Mucosa of rectum (tissue), 2 donors: ENCODE measurements around the gene PDE6B.

Experiments
- H3K27ac ChIP-seq, 2 donors: one replicate each; pipeline ENCODE4 v1.7.0; 2013; ENCODE audit warnings: inconsistent platforms in 2 of 2, low read depth in 2 of 2, low read length in 2 of 2
- H3K27me3 ChIP-seq, 2 donors: one replicate each; pipeline ENCODE4 v1.7.0; 2013; ENCODE audit warnings: low read length in 2 of 2; ENCODE audit not compliant: control insufficient read depth in 2 of 2, insufficient read depth in 2 of 2
- H3K36me3 ChIP-seq, 2 donors: one replicate each; pipeline ENCODE4 v1.7.0; 2013; ENCODE audit warnings: low read length in 2 of 2; ENCODE audit not compliant: control insufficient read depth in 2 of 2, insufficient read depth in 2 of 2
- H3K4me1 ChIP-seq, 2 donors: one replicate each; pipeline ENCODE4 v1.7.0; 2013; ENCODE audit warnings: low read length in 2 of 2, mild to moderate bottlenecking in 1 of 2; ENCODE audit not compliant: control insufficient read depth in 2 of 2, insufficient read depth in 2 of 2
- H3K4me3 ChIP-seq, 2 donors: one replicate each; pipeline ENCODE4 v1.7.0; 2013; ENCODE audit warnings: low read length in 2 of 2
- H3K9ac ChIP-seq, 2 donors: one replicate each; pipeline ENCODE4 v1.7.0; 2013; ENCODE audit warnings: low read length in 2 of 2, low read depth in 1 of 2, mild to moderate bottlenecking in 1 of 2
- H3K9me3 ChIP-seq, 2 donors: one replicate each; pipeline ENCODE4 v1.7.0; 2013; ENCODE audit warnings: low read length in 2 of 2; ENCODE audit not compliant: control insufficient read depth in 2 of 2
- donor health status: healthy.
- donor health status: Normal muscosa, but diverticular disease.

Gene PDE6B

GRCh38 chr4:650951-651883 is 25.8 kb downstream of the PDE6B start:
- Histone ChIP-seq H3K27me3 (peaks cover 3 to 13% of the 10 kb centered on the region in 2 donors), H3K4me1 (no peaks in the 10 kb centered on the region), H3K9me3 (no peaks in the 10 kb centered on the region), H3K36me3 (no peaks in the 10 kb centered on the region), H3K4me3 (no peak overlapping the region), H3K27ac (no peak overlapping the region), H3K9ac (no peak overlapping the region)

- no peak overlapping the region for H3K4me3 ChIP-seq
- no peaks in the 10 kb centered on the region for H3K9me3 ChIP-seq
- no peaks in the 10 kb centered on the region for H3K36me3 ChIP-seq
- peaks cover 3 to 13% of the 10 kb centered on the region in 2 donors for H3K27me3 ChIP-seq
- H3K9ac ChIP-seq, result no peak overlapping the region
- H3K4me1 ChIP-seq, result no peaks in the 10 kb centered on the region
- no peak overlapping the region for H3K27ac ChIP-seq
These were observed 26.7 kb downstream of the PDE6B start for GRCh38 chr4:651884-652642.

- H3K4me1 ChIP-seq, result no peaks in the 10 kb centered on the region
- H3K9ac ChIP-seq, result no peak overlapping the region
- H3K27me3 ChIP-seq, result peaks cover 3 to 13% of the 10 kb centered on the region in 2 donors
- H3K27ac ChIP-seq, result no peak overlapping the region
- H3K4me3 ChIP-seq, result no peak overlapping the region
- H3K36me3 ChIP-seq, result no peaks in the 10 kb centered on the region
- H3K9me3 ChIP-seq, result no peaks in the 10 kb centered on the region
These were observed 27.9 kb downstream of the PDE6B start for GRCh38 chr4:653080-653821.

- H3K27me3 ChIP-seq, result peaks cover 3 to 13% of the 10 kb centered on the region in 2 donors
- no peak overlapping the region for H3K4me3 ChIP-seq
- H3K27ac ChIP-seq, result no peak overlapping the region
- H3K4me1 ChIP-seq, result no peaks in the 10 kb centered on the region
- H3K9me3 ChIP-seq, result no peaks in the 10 kb centered on the region
- H3K36me3 ChIP-seq, result no peaks in the 10 kb centered on the region
- H3K9ac ChIP-seq, result no peak overlapping the region
These were observed 28.6 kb downstream of the PDE6B start for GRCh38 chr4:653831-654502.

GRCh38 chr4:654503-654845 is 29.1 kb downstream of the PDE6B start:
- peaks cover 3 to 13% of the 10 kb centered on the region in 2 donors for H3K27me3 ChIP-seq
- H3K27ac ChIP-seq, result no peak overlapping the region
- H3K9ac ChIP-seq, result no peak overlapping the region
- H3K36me3 ChIP-seq, result no peaks in the 10 kb centered on the region
- no peaks in the 10 kb centered on the region for H3K9me3 ChIP-seq
- no peaks in the 10 kb centered on the region for H3K4me1 ChIP-seq
- H3K4me3 ChIP-seq, result no peak overlapping the region

- no peaks in the 10 kb centered on the region for H3K36me3 ChIP-seq
- no peak overlapping the region for H3K9ac ChIP-seq
- H3K9me3 ChIP-seq, result no peaks in the 10 kb centered on the region
- H3K27ac ChIP-seq, result no peak overlapping the region
- H3K4me1 ChIP-seq, result no peaks in the 10 kb centered on the region
- H3K4me3 ChIP-seq, result no peak overlapping the region
- H3K27me3 ChIP-seq, result peaks cover 3 to 13% of the 10 kb centered on the region in 2 donors
These were observed 29.6 kb downstream of the PDE6B start for GRCh38 chr4:654871-655463.

GRCh38 chr4:655464-656151 is 30.2 kb downstream of the PDE6B start:
- no peak overlapping the region for H3K9ac ChIP-seq
- H3K27ac ChIP-seq, result no peak overlapping the region
- no peaks in the 10 kb centered on the region for H3K36me3 ChIP-seq
- H3K9me3 ChIP-seq, result no peaks in the 10 kb centered on the region
- no peaks in the 10 kb centered on the region for H3K4me1 ChIP-seq
- no peak overlapping the region for H3K4me3 ChIP-seq
- peaks cover 0 to 8% of the 10 kb centered on the region in 2 donors for H3K27me3 ChIP-seq

GRCh38 chr4:656436-657337 is 31.3 kb downstream of the PDE6B start:
- H3K36me3 ChIP-seq, result no peaks in the 10 kb centered on the region
- H3K9ac ChIP-seq, result no peak overlapping the region
- no peak overlapping the region for H3K27ac ChIP-seq
- no peaks in the 10 kb centered on the region for H3K9me3 ChIP-seq
- peaks cover 0 to 2% of the 10 kb centered on the region in 2 donors for H3K27me3 ChIP-seq
- no peak overlapping the region for H3K4me3 ChIP-seq
- H3K4me1 ChIP-seq, result no peaks in the 10 kb centered on the region
